CD4-positive, alpha-beta T cell treated with Interleukin-1 beta for 1 hour (primary cell): ENCODE results near the gene OBSCN.

Experiments
- DNase-seq, 2 donors: peaks; one replicate each; pipeline ENCODE4 v3.0.0-alpha.2; 2020 to 2022

OBSCN gene

GRCh38 chr1:228347181-228347580 lies 139.3 kb downstream of the OBSCN start:
- no peak for DNase-seq

GRCh38 chr1:228348708-228349467 lies 141.0 kb downstream of the OBSCN start:
- no peak for DNase-seq

GRCh38 chr1:228349701-228350171 lies 141.9 kb downstream of the OBSCN start:
- DNase-seq: no peak

GRCh38 chr1:228350179-228350742 lies 142.4 kb downstream of the OBSCN start:
- DNase-seq: no peak

GRCh38 chr1:228350831-228351781 lies 143.3 kb downstream of the OBSCN start:
- DNase-seq: no peak

GRCh38 chr1:228351850-228352249 lies 144.0 kb downstream of the OBSCN start:
- DNase-seq: no peak

DNA sequence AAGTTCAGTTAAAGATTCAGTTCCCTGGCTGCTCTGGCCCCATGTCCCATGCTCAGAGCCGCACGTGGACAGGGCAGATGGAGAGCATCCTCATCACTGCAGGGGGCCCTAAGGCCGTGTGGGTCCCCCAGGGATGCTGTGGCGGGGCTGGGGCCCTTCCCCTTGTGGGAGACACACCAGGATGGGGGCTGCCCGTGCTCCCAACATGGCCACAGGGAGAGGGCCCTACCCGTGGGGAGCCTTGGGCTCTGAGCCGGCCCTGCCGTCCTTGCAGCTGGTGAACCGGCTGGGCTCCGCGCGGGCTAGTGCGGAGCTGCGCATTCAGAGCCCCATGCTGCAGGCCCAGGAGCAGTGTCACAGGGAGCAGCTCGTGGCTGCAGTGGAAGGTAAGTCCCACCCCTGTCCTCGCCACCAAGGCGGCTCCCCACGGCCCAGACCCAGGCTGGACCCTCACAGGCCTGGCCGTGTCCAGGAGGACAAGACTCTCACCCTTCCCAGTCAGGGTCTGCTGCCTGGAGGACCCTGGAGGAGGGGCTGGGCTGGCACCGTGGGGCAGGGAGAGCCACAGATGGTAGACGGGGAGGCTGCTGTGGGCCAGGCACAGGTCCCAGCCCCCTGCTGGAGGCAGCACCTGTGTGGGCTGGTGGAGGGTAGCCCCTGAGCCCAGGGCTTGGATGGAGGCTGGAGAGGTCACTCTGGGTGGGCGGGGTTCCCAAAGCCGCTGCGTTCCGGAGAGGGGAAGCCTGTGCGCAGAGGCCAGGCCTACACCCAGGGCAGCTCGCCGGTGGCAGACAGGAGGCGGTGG lies 145.0 kb downstream of the OBSCN start:
- no peak for DNase-seq

DNA sequence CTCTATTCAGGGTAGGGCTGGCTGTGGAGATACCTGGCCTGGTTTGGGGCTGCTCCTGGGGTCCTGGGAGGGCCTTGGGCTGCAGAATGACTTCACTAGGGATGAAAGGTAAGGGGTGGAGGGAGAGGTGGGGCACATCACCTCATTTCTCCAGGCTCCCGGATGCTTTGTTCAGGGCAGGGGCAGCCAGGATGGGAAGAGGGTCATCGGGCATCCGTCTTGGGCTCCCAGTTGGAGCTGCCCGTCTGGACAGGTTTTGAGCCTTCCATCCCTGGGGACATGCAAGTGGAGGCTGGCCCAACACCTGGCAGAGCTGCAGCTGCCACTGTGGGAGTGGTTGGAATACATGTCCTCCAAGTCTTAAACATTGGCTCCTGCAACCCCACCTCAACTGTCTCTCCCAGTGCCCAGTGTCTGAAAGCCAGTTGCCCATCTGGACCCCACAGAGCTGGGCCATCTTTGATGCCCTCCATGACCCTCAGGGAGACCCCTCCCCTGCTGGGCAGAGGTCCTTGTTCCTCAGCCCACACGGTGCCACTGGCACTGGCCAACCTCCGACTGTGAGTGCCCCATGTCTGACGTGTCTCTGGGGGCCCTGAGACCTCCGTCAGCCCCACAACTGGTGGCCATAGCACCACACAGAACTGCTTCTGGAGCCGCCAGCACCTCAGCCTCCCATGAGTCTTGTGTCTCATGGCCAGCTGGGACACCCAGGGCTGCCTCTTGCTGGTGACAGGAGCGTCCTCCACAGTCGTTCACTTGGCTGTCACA lies 145.9 kb downstream of the OBSCN start:
- DNase-seq: no peak

GRCh38 chr1:228354390-228355320 lies 146.8 kb downstream of the OBSCN start:
- DNase-seq: no peak

DNA sequence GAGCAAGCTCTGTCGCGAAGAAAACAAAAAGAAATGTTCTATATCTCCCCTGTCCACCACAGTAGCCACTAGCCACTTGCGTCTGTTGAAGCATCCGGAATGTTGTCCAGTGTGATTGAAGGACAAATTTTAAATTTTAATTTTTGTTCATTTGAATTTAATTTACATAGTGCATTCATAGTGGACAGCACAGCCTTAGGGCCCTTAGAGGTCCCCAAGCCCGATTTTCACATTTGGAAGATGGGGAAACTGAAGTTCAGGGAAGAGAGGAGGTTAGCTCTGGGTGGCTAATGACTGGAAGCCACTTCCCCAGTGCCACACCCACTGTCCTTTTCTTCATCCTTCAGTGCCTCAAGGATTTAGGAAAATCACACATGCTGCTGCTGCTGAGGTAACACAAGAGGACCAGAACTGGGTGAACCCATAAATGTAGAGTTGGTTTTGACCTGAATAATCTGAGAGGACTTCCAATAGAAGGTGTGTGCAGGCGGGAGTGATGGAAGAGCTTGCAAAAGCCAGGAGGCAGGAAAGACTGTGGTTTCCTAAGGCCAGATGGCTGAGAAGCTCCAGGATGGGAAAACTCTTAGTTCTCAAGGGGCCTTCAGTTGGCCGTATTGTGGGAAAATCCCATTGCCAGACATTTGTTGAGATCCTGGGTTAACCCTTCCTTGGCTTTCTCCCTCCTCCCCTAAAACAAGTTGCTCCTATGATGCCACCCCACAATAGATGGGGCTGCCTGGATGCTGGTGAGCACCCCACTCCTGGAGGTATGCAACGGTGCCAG lies 149.2 kb downstream of the OBSCN start:
- no peak for DNase-seq

DNA sequence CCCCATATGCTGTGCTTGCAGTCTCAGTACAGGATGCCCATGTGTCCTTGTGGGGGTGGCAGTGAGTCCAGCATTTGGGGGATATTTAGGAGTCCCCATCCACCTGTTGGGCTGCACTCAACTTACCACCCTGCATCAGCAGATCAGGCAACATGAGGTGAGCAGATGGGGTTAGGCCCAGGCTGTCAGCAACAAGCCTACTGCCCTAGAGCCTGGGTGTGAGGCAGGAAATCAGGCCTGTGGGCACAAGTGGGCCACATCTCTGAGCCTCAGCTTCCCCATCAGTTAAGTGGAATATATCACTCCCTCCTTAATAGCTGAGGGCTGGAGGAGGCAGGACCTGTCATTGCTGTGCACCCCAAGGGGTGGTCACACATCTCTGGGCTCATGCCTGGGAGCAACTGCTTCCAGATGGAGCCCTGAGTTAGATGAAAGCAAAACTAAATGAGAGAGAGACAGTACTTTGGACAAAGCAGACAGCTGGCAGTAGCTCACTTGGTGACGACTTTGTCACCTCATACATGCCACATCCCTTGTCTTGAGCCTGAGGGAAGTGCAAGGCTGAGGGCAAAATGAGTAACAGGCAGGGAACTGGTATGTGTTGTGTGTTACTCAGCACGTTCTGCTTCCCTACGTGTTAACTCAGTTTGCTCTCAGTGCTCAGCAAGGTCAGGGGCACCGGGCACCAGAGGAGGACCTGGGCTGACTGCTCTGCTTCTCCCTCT lies 150.4 kb downstream of the OBSCN start:
- no peak for DNase-seq

DNA sequence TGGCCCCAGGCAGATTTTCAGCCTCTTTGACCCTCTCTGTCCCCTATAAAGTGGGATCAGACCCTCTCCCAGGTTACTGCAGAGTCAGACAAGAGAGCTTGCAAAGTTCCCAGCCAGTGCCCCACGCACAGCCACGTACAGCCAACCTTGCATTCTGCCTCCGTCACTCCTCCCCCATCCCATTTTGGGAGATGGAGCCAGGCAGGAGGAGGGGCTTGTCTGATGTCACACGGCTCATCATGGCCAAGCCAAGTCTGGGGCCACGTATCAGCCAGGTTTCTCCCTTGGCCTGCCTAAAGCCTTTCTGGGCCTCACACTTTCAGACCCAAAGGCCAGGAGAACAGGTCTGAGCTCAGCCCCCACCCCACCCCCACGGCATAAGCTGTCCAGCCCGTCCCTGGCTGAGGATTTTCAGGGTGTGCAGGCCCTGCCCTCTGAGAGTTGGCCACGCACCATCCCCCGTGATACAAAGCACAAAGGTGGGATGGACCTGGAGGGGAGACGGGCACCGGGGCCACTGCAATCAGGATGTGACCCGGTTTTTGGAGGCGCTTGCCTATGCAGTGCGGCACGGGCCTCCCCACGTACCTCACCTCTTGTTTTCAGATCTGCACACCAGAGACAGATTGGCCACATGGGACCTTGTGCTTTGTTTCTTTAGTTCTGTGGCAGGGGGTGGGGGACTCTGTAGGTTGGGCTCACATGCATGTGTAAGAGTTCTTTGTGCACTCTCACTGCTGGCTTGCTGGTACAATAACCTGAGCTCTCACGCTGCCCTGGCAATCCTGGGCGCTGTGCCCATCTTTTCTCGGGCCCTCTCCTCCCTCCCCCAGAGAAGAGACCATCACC lies 151.1 kb downstream of the OBSCN start:
- no peak for DNase-seq

GRCh38 chr1:228359613-228360532 lies 152.0 kb downstream of the OBSCN start:
- no peak for DNase-seq

- DNase-seq: no peak
These were observed 152.9 kb downstream of the OBSCN start for GRCh38 chr1:228360533-228361313.

- DNase-seq: no peak
These were observed 153.7 kb downstream of the OBSCN start for GRCh38 chr1:228361314-228362140.
